A673 (cell line): ENCODE data around the gene RGS4.

Experiments used
- EZH2 ChIP-seq: fragments of 200-600 bp; sonication (generic); IDR thresholded peaks from 2 replicates; pipeline ENCODE4 v1.6.1; 2017; ENCODE audit warnings: borderline replicate concordance, low read depth, mild to moderate bottlenecking, mixed read lengths, antibody characterized with exemption, low read length; ENCODE audit not compliant: poor library complexity, severe bottlenecking
- TF ChIP-seq, protein P1 (sequence below): fragments of 300-800, 200-600 bp; sonication (generic); conservative IDR thresholded peaks from 2 replicates; pipeline ENCODE4 v1.5.1; 2017; ENCODE audit warnings: low read depth, mild to moderate bottlenecking, antibody characterized with exemption, low read length, moderate library complexity, mixed read lengths

DNA sequence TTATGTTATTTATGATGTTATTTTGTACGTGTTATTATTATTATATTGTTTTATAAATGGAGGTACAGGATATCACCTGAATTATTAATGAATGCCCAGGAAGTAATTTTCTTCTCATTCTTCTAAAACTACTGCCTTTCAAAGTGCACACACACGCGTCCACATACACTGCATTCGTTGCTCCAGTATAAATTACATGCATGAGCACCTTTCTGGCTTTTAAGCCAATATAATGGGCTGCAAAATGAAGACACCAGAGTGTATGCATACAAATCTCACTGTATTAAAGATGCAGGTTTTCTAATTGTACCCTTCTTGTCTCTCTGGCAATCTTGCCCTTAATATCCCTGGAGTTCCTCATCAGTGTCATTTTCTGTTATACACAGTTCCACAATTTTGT, 6.9 kb downstream of the RGS4 start:
- TF ChIP-seq, protein P1, sequence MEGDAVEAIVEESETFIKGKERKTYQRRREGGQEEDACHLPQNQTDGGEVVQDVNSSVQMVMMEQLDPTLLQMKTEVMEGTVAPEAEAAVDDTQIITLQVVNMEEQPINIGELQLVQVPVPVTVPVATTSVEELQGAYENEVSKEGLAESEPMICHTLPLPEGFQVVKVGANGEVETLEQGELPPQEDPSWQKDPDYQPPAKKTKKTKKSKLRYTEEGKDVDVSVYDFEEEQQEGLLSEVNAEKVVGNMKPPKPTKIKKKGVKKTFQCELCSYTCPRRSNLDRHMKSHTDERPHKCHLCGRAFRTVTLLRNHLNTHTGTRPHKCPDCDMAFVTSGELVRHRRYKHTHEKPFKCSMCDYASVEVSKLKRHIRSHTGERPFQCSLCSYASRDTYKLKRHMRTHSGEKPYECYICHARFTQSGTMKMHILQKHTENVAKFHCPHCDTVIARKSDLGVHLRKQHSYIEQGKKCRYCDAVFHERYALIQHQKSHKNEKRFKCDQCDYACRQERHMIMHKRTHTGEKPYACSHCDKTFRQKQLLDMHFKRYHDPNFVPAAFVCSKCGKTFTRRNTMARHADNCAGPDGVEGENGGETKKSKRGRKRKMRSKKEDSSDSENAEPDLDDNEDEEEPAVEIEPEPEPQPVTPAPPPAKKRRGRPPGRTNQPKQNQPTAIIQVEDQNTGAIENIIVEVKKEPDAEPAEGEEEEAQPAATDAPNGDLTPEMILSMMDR, result no peak
- no peak for TF ChIP-seq EZH2
